Stimulated activated naive CD8-positive, alpha-beta T cell treated with anti-CD3 and anti-CD28 coated beads, Interleukin-15, amount 100 ng/mL, for 72 hours (primary cell): ENCODE results near the gene SEC22C.

Experiments
- ATAC-seq: fragments of 150-1000 bp; cut with Tn5 transposase; 2 replicates; pipeline ENCODE4 v1.10.0; 2021; ENCODE audit warnings: mild to moderate bottlenecking, moderate library complexity
- DNase-seq, 2 donors: peaks; one replicate each; pipeline ENCODE4 v3.0.0; 2021 to 2022
- H3K27ac Mint-ChIP-seq, 2 donors: one replicate each; pipeline ENCODE4 v1.8.0; 2022; ENCODE audit warnings: mild to moderate bottlenecking in 2 of 2, mixed read lengths in 2 of 2, moderate library complexity in 2 of 2
- H3K27me3 Mint-ChIP-seq: one replicate; pipeline ENCODE4 v1.8.0; 2022; ENCODE audit warnings: mixed read lengths
- H3K4me1 Mint-ChIP-seq: one replicate; pipeline ENCODE4 v1.8.0; 2022; ENCODE audit warnings: mild to moderate bottlenecking, mixed read lengths
- H3K4me3 Mint-ChIP-seq, 2 donors: one replicate each; pipeline ENCODE4 v1.8.0; 2022; ENCODE audit warnings: mild to moderate bottlenecking in 2 of 2, mixed read lengths in 2 of 2, moderate library complexity in 1 of 2
- H3K9me3 Mint-ChIP-seq, 2 donors: one replicate each; pipeline ENCODE4 v1.8.0; 2022; ENCODE audit warnings: mixed read lengths in 2 of 2

SEC22C gene

GRCh38 chr3:42503251-42503924 is 78.4 kb downstream of the SEC22C start:
- peaks cover 32% of the 10 kb centered on the region for H3K27me3 Mint-ChIP-seq
- H3K27ac Mint-ChIP-seq, result peak overlapping the region in 1 of 2 donors; percentile 68
- H3K9me3 Mint-ChIP-seq, result no peaks in the 10 kb centered on the region
- DNase-seq, result peak in 1 of 2 donors; percentile 11
- H3K4me1 Mint-ChIP-seq, result peaks cover 72% of the 10 kb centered on the region
- ATAC-seq, result no peak
- peak overlapping the region; percentile 76 to 77 for H3K4me3 Mint-ChIP-seq

DNA sequence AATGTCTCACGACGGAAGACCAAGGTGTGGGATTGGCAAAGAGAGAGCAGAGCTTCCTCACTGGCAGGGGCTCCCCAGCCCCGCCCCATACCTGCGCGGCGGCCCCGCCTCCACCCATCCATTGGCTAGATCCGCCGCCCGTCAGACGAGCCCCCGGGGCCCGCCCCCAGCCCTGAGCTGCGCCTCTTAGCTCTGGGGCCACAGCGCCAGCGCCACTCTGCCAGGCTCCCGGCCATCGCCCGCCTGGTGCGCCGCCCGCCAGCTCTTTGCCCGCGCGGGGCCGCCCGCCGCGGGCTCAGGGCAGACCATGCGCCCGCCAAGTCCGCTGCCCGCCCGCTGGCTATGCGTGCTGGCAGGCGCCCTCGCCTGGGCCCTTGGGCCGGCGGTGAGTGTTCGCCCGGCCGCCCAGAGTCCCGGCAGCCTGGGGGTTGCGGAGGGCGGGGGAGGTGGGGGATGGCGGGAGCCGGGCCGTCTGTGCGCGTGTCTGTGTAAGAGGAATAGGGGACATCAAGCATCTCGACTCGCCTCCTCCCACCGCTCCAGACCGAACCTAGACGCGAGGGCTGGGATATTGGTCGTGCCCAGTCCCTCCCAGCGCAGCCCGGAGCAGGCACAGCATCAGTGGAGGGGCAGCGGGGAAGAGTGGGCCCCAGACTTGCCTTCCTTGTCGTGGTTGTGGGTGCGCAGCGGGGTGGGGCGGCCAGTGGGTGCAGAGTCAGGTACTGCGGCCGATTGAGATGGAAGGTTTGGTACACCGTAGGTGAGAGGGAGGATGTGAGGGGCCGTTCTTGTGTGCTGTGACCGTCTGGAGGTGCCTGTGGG is 79.1 kb downstream of the SEC22C start, which contains the start of gene VIPR1:
VIPR1 (plus strand) TSS at position 215 of the 822 bp plus-strand sequence; CDS start at position 308, 93 bp downstream.
- peaks cover 32% of the 10 kb centered on the region for H3K27me3 Mint-ChIP-seq
- ATAC-seq (peak; percentile 96), DNase-seq (peak; percentile 91 to 94)
- H3K4me3 Mint-ChIP-seq, result peak within 1 kb of the TSS; percentile 85 to 93
- peak within 1 kb of the TSS; percentile 37 to 68 for H3K27ac Mint-ChIP-seq
- no peaks in the 10 kb centered on the region for H3K9me3 Mint-ChIP-seq
- peaks cover 64% of the 10 kb centered on the region for H3K4me1 Mint-ChIP-seq

DNA sequence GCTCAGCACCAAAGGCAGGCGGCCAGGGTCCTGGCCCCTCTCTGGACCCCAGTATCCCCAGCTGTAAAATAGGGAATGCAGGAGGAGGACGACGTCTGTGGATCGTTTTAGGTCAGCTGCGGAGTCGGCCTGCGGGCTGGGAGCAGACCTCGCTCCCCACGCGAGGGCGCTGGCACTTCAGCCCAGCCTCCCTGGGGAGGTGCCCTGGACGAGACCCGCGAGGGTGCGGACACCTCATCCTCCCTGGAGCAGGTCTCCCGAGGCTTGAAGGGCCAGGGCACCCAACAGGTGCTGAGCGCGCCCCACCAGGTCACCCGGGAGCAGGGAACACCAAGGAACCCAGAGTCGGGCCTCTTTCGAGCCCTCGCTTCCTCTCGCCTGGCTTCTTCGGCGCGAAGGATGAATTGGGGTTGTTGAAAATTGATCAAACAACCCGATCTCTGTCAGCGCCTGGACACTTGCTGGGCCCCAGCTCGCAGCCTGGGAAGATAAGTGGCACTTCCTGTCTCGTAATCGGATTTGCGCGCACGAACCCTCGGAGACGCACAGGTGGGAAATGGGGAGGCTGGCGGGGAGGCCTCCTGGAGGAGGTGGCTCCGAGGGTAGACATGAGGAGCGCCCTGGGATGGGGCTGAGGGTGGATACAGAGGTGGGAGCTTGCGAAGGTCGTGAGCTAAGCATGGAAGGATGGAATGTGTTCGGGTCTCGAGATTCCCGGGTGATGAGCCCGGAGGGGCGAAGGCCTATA is 79.9 kb downstream of the SEC22C start:
- Mint-ChIP-seq H3K9me3 (no peaks in the 10 kb centered on the region), H3K27ac (peak overlapping the region in 1 of 2 donors; percentile 37), H3K27me3 (peaks cover 32% of the 10 kb centered on the region), H3K4me1 (peaks cover 56% of the 10 kb centered on the region), H3K4me3 (peak overlapping the region; percentile 85 to 93)
- DNase-seq (peak; percentile 67 to 75), ATAC-seq (peak; percentile 68)

DNA sequence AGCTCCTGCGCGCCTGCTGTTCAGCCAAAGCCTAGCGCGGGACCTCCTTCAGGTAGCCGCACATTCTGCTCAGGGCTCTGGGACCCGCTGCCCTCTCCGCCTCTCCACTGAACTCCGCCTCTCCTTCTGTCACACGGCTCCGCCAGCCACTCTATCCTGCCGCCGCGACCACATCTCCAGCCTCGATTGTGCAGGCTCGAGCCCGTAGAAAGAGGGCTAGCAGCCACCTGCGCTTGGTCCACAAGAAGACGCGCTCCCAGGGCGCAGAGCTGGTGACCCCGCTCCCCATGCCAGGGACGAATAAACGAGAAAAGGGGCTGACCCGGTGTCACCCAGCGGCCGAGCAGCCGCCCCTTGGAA is 80.5 kb downstream of the SEC22C start:
- Mint-ChIP-seq H3K27me3 (peaks cover 32% of the 10 kb centered on the region), H3K9me3 (no peaks in the 10 kb centered on the region), H3K4me1 (peaks cover 51% of the 10 kb centered on the region), H3K4me3 (peak overlapping the region; percentile 85 to 93), H3K27ac (no peak overlapping the region)
- ATAC-seq (peak; percentile 0), DNase-seq (no peak)

DNA sequence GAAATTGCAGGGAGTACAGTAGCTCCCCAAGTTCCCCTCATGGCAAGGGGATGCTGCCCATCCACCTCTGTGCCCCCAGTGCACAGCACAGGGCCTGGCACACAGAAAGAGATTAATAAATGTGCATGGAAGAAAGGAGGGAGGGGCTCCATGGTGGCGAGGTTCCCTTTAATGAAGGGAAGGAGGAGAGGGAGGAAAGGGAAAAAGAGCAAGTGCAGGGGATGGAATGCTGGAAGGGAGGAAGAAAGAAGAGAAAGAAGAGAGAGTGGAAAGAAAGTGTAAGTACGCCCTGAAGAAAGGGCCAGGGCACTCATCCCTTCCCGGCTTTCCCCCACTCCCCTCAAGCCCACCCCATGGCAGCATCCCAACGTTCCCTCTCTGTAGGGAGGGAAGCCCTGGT is 80.9 kb downstream of the SEC22C start:
- peaks cover 32% of the 10 kb centered on the region for H3K27me3 Mint-ChIP-seq
- DNase-seq (peak in 1 of 2 donors; percentile 5), ATAC-seq (no peak)
- H3K9me3 Mint-ChIP-seq, result no peaks in the 10 kb centered on the region
- H3K4me3 Mint-ChIP-seq, result peak overlapping the region; percentile 40 to 67
- H3K4me1 Mint-ChIP-seq, result peaks cover 47% of the 10 kb centered on the region
- H3K27ac Mint-ChIP-seq, result no peak overlapping the region

- H3K27ac Mint-ChIP-seq, result no peak overlapping the region
- H3K4me3 Mint-ChIP-seq, result no peak overlapping the region
Measured at GRCh38 chr3:42500091-42500490, 81.7 kb downstream of the SEC22C start.

GRCh38 chr3:42499478-42499871 is 82.3 kb downstream of the SEC22C start:
- Mint-ChIP-seq H3K27me3 (peaks cover 32% of the 10 kb centered on the region), H3K9me3 (no peaks in the 10 kb centered on the region), H3K27ac (no peak overlapping the region), H3K4me3 (no peak overlapping the region), H3K4me1 (peaks cover 38% of the 10 kb centered on the region)
- ATAC-seq (no peak), DNase-seq (no peak)

More at GRCh38 chr3:42500091-42500490, 81.7 kb downstream of the SEC22C start:
- peaks cover 42% of the 10 kb centered on the region for H3K4me1 Mint-ChIP-seq
- ATAC-seq (no peak), DNase-seq (no peak)
- peaks cover 32% of the 10 kb centered on the region for H3K27me3 Mint-ChIP-seq
- H3K9me3 Mint-ChIP-seq, result no peaks in the 10 kb centered on the region

DNA sequence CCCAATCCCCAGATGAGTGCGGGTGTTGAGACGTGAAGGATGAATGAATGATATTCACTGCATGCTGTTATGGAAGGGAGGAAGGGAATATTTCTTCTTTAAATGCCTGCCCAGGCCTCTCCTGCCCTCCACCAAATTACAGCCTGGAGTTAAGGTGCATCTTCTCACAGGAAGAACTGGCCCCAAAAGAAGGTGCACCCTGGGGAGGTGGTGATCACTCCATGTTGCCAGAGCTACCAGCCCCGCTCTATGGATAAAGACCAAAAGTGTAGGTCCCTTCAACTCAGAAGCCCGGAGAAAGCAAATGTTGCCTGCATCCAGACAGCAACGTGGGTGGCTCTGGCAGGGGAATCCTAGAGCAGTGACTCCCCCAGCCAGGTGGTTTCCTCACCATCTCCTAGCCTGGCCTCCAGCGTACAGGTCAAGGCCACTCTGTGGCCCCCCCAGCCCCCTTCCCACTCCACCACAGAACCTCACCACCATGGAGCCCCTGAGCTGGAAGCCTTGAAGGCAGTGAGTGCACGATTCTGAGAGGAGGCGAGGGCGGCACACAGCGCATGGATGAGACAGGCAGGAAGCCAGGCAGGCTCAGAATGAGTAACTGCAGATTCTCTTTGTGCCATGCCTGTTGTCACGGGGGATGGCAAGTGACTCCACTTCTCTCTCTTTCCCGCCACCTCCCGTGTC is 82.8 kb downstream of the SEC22C start:
- ATAC-seq, result no peak
- H3K4me3 Mint-ChIP-seq, result no peak overlapping the region
- no peak overlapping the region for H3K27ac Mint-ChIP-seq
- H3K9me3 Mint-ChIP-seq, result no peaks in the 10 kb centered on the region
- DNase-seq, result no peak
- H3K27me3 Mint-ChIP-seq, result peaks cover 32% of the 10 kb centered on the region
- H3K4me1 Mint-ChIP-seq, result peaks cover 32% of the 10 kb centered on the region

- ATAC-seq, result no peak
- Mint-ChIP-seq H3K27me3 (peaks cover 32% of the 10 kb centered on the region), H3K9me3 (no peaks in the 10 kb centered on the region), H3K4me1 (peaks cover 23% of the 10 kb centered on the region), H3K4me3 (no peak overlapping the region), H3K27ac (no peak overlapping the region)
- no peak for DNase-seq
Measured at GRCh38 chr3:42498034-42498433, 83.7 kb downstream of the SEC22C start.
